K562 (cell line): ENCODE results near the gene CHPF2. TPM values are rescaled to one million over a fixed set of nuclear protein-coding genes. Genes with fewer than 3 reads are reported as not detected.
A peak's percentile ranks its signal among the peaks of the same experiment; 100 is the strongest.

Source experiments
- ARID2 ChIP-seq: fragments of 450-650 bp; IDR thresholded peaks from 2 replicates; pipeline ENCODE4 v1.6.1; 2017; ENCODE audit warnings: antibody characterized with exemption, mild to moderate bottlenecking
- ATF2 ChIP-seq: sonication (generic); formaldehyde crosslinking; IDR thresholded peaks from 2 replicates; pipeline ENCODE4 v1.8.1; 2022; ENCODE audit warnings: missing genetic modification reagents
- CEBPG ChIP-seq, 3 experiments: fragments of 200-800 bp in 1 of 3; sonication (Bioruptor generic) in 1 of 3; sonication (generic) in 1 of 3; formaldehyde crosslinking in 1 of 3; IDR thresholded peaks in 2 of 3; conservative IDR thresholded peaks in 1 of 3; 2 replicates each; pipeline versions ENCODE4 v1.6.1 to v1.8.0; 2016 to 2022; ENCODE audit warnings: missing compliant biosample characterization in 2 of 3, missing genetic modification characterization in 2 of 3, mild to moderate bottlenecking in 1 of 3, missing genetic modification reagents in 1 of 3
- CHCHD3 ChIP-seq: fragments of 250-450 bp; sonication (Bioruptor Pico); IDR thresholded peaks from 2 replicates; pipeline ENCODE4 v2.1.2; 2022; ENCODE audit warnings: mild to moderate bottlenecking
- FOXK2 ChIP-seq, 2 experiments: fragments of 450-650 bp; IDR thresholded peaks in 1 of 2; conservative IDR thresholded peaks in 1 of 2; 2 replicates each; pipeline ENCODE4 v1.6.1; 2016; ENCODE audit warnings: low read depth in 2 of 2, mild to moderate bottlenecking in 1 of 2
- GABPB1 ChIP-seq: sonication (generic); formaldehyde crosslinking; IDR thresholded peaks from 2 replicates; pipeline ENCODE4 v1.8.0; 2022; ENCODE audit warnings: mild to moderate bottlenecking, missing genetic modification reagents
- HMG20B ChIP-seq: fragments of 250-450 bp; sonication (Bioruptor Pico); IDR thresholded peaks from 2 replicates; pipeline ENCODE4 v1.5.0; 2021; ENCODE audit warnings: mild to moderate bottlenecking
- HOMEZ ChIP-seq: fragments of 250-450 bp; sonication (Bioruptor Pico); IDR thresholded peaks from 2 replicates; pipeline ENCODE4 v1.4.0; 2020; ENCODE audit warnings: mild to moderate bottlenecking, moderate library complexity
- KDM2B ChIP-seq: fragments of 250-450 bp; sonication (Bioruptor Pico); IDR thresholded peaks from 2 replicates; pipeline ENCODE4 v1.8.0; 2021; ENCODE audit warnings: mild to moderate bottlenecking, moderate library complexity
- MITF ChIP-seq: IDR thresholded peaks from 2 replicates; pipeline ENCODE4 v1.6.1; 2014; ENCODE audit warnings: antibody characterized with exemption
- MTA3 ChIP-seq: fragments of 450-650 bp; formaldehyde crosslinking; IDR thresholded peaks from 2 replicates; pipeline ENCODE4 v1.6.1; 2017; ENCODE audit warnings: mild to moderate bottlenecking, borderline replicate concordance
- NR2C2 ChIP-seq, 2 experiments: fragments of 200-800 bp in 1 of 2; sonication (Bioruptor generic) in 1 of 2; sonication (generic) in 1 of 2; formaldehyde crosslinking in 1 of 2; IDR thresholded peaks; 2 replicates each; pipeline versions ENCODE4 v1.6.1 to v1.8.0; 2016 to 2022; ENCODE audit warnings: mild to moderate bottlenecking in 1 of 2, missing compliant biosample characterization in 1 of 2, missing genetic modification characterization in 1 of 2, missing genetic modification reagents in 1 of 2
- PCBP2 ChIP-seq: fragments of 200-400 bp; formaldehyde crosslinking; IDR thresholded peaks from 2 replicates; pipeline ENCODE4 v1.6.1; 2018; ENCODE audit warnings: low read length, low read depth, mild to moderate bottlenecking, moderate library complexity; ENCODE audit not compliant: poor library complexity, severe bottlenecking
- PHF20 ChIP-seq: fragments of 450-650 bp; IDR thresholded peaks from 2 replicates; pipeline ENCODE4 v1.6.1; 2018; ENCODE audit not compliant: partially characterized antibody
- PML ChIP-seq: IDR thresholded peaks from 2 replicates; pipeline ENCODE4 v1.6.1; 2012; ENCODE audit warnings: low read length, inconsistent platforms
- RHOXF2B ChIP-seq: fragments of 250-450 bp; sonication (Bioruptor Pico); conservative IDR thresholded peaks from 2 replicates; pipeline ENCODE4 v1.5.1; 2021
- RNF2 ChIP-seq: sonication (generic); IDR thresholded peaks from 2 replicates; pipeline ENCODE4 v1.6.1; 2016
- STAG1 ChIP-seq: sonication (generic); formaldehyde crosslinking; IDR thresholded peaks from 2 replicates; pipeline ENCODE4 v1.5.0; 2020; ENCODE audit warnings: missing genetic modification reagents, borderline replicate concordance
- YBX1 ChIP-seq: fragments of 450-650 bp; IDR thresholded peaks from 2 replicates; pipeline ENCODE4 v1.7.1; 2016; ENCODE audit warnings: mild to moderate bottlenecking
- ZNF282 ChIP-seq: sonication (generic); formaldehyde crosslinking; IDR thresholded peaks from 2 replicates; pipeline ENCODE4 v1.8.1; 2023; ENCODE audit warnings: missing genetic modification reagents
- ZNF695 ChIP-seq: fragments of 450-650 bp; formaldehyde crosslinking; IDR thresholded peaks from 2 replicates; pipeline ENCODE4 v1.4.0; 2020; ENCODE audit warnings: mild to moderate bottlenecking, moderate library complexity
- ZNF717 ChIP-seq: fragments of 250-450 bp; sonication (Bioruptor Pico); IDR thresholded peaks from 2 replicates; pipeline ENCODE4 v1.5.0; 2021
- ZNF77 ChIP-seq: fragments of 250-450 bp; sonication (Bioruptor Pico); IDR thresholded peaks from 2 replicates; pipeline ENCODE4 v1.5.0; 2020
- polyA plus RNA-seq, 8 experiments: library from polyadenylated mRNA; depleted of rRNA in 4 of 8; stranded (reverse) in 5 of 8; unstranded in 3 of 8; fragments of >200 nt; fragmentation: Nextera tagmentation in 2 of 8; fragmentation: Illumina TruSeq in 1 of 8; extraction: Ambion mirVana in 2 of 8; extraction: Trizol in 1 of 8; gene quantifications; 2 replicates each; pipeline versions ENCODE4 v1.2.1 to v1.2.3, GENCODE V29; 2011 to 2014; ENCODE audit warnings: inconsistent platforms in 1 of 8, missing spikeins in 1 of 8
- total RNA-seq, 7 experiments: library from RNA; depleted of rRNA in 6 of 7; stranded (reverse); fragments of >200 nt in 6 of 7; fragmentation: Illumina TruSeq in 2 of 7; extraction: Trizol in 2 of 7; gene quantifications; 2 replicates each; pipeline versions ENCODE4 v1.2.1 to v1.2.3, GENCODE V29; 2011 to 2021; ENCODE audit warnings: low replicate concordance in 1 of 7

The CHPF2 gene
- total and polyA plus RNA-seq, 9 of the 15 experiments (the other 6 are each of a cell fraction or from before 2014, with no cell fraction given), result 0.08 to 32.8 (median 10.5) TPM

- TF ChIP-seq RHOXF2B (CRISPR knock-in tag) (no peak), ZNF282 (CRISPR knock-in tag) (no peak), CHCHD3 (CRISPR knock-in tag) (no peak), HMG20B (CRISPR knock-in tag) (no peak), KDM2B (peak; percentile 50; the same call in 1 of the 2 replicates), MITF (no peak), RNF2 (no peak; the same call in 1 of the 2 replicates), NR2C2 (CRISPR knock-in tag; IDR thresholded peaks at IDR 0.05) (no peak), NR2C2 (tag; IDR thresholded peaks at IDR 0.05) (peak; percentile 92), ATF2 (CRISPR knock-in tag) (no peak), ARID2 (no peak), ZNF695 (CRISPR knock-in tag) (no peak), PCBP2 (no peak), ZNF77 (no peak), FOXK2 (conservative IDR thresholded peaks at IDR 0.05 in 1 of 2, IDR thresholded peaks at IDR 0.05 in 1 of 2; ENCODE audit: low read depth in 2 of 2) (peak; percentile 59 to 77; a peak in 2 of 4 replicates), PHF20 (peak; percentile 92), ZNF717 (no peak), YBX1 (no peak), HOMEZ (CRISPR knock-in tag) (no peak), GABPB1 (CRISPR knock-in tag) (peak; percentile 70), CEBPG (CRISPR knock-in tag; IDR thresholded peaks at IDR 0.05) (peak; percentile 98), CEBPG (tag; conservative IDR thresholded peaks at IDR 0.05 in 1 of 2, IDR thresholded peaks at IDR 0.05 in 1 of 2) (peak; percentile 98 to 99), STAG1 (CRISPR knock-in tag) (no peak), MTA3 (peak; percentile 65; the same call in 1 of the 2 replicates), PML (no peak; the same call in 1 of the 2 replicates)
These were observed 5.2 kb upstream of the CHPF2 start, which contains the start of gene ABCF2 (continued) for GRCh38 chr7:151226875-151227782.
